Pancreas (tissue), 10 donors: ENCODE data around the gene HNRNPL. TPM values are rescaled to one million over a fixed set of nuclear protein-coding genes. Genes with fewer than 3 reads are reported as not detected.

ENCODE experiments used
- ATAC-seq, 4 donors: fragments of 200-7000 bp; cut with Tn5 transposase; one replicate each; pipeline versions ENCODE4 v1.8.0 to v1.9.1; 2020; ENCODE audit warnings: mild to moderate bottlenecking in 4 of 4, moderate library complexity in 4 of 4
- DNase-seq, 6 donors: peaks; one replicate each; pipeline ENCODE4 v3.0.0-alpha.2; 2020
- FAIRE-seq: peaks from 2 replicates; lab custom pipeline; 2012; peaks lifted over from hg19 to GRCh38; lab: Jason Lieb, UNC
- H3K27ac ChIP-seq, 4 donors: fragments of 200-600 bp; sonication (generic); 1 replicate in 3 of 4; 2 replicates in 1 of 4; pipeline versions ENCODE4 v1.5.0 to v1.8.0; 2020
- H3K27me3 ChIP-seq, 4 donors: fragments of 200-600 bp; one replicate each; pipeline ENCODE4 v1.8.0; 2021
- H3K36me3 ChIP-seq, 3 donors: fragments of 200-600 bp; sonication (generic) in 1 of 3; one replicate each; pipeline versions ENCODE4 v1.5.0 to v1.8.0; 2020 to 2021
- H3K4me1 ChIP-seq, 3 donors: fragments of 200-600 bp; one replicate each; pipeline ENCODE4 v1.8.0; 2021
- H3K4me3 ChIP-seq, 4 donors: fragments of 200-600 bp; sonication (generic) in 2 of 4; one replicate each; pipeline versions ENCODE4 v1.5.0 to v1.8.0; 2020 to 2021
- H3K9me3 ChIP-seq, 4 donors: fragments of 200-600 bp; one replicate each; pipeline ENCODE4 v1.8.0; 2021
- CTCF ChIP-seq, 4 donors: fragments of 200-600 bp; sonication (generic) in 3 of 4; IDR thresholded peaks; one replicate each; pipeline versions ENCODE4 v1.5.0 to v1.8.0; 2021; ENCODE audit warnings: antibody characterized with exemption in 4 of 4
- WGBS, 2 donors: extraction: QIAGEN DNeasy Blood & Tissue Kit; methylation state at CpG; one replicate each; pipeline ENCODE4 v1.1.7; 2013; 5-methylcytosine and 5-hydroxymethylcytosine counted together
- intact Hi-C, 3 donors: fragments of 100-400 bp; cut with DNase I; formaldehyde crosslinking; loops; one replicate each; pipeline versions ENCODE4 v1.11.1 to v1.14.2; 2022
- polyA plus RNA-seq, 2 donors: library from polyadenylated mRNA; stranded (reverse); fragments of 200-250 nt; gene quantifications; one replicate each; pipeline ENCODE4 v1.2.3, GENCODE V29; 2013
- total RNA-seq, 6 donors: library from RNA; stranded (reverse); fragmentation: NEBNext Ultra II Directional in 4 of 6; extraction: Animal tissue kit (Norgen Biotek cat#: 25700) in 4 of 6; gene quantifications; one replicate each; pipeline versions ENCODE4 v1.2.1 to v1.2.4, GENCODE V29; 2021 to 2023
- donor health status: healthy with polysubstance abuse.
- donor health status: DM: no; HTN: no; CAD: no; lungs with moderate emphysema.
- donor health status: DM: no; HTN: no; CAD: no.
- donor health status: control.
- donor health status: control.
- donor health status: Bipolar disorder and iron deficiency.
- donor health status: DM: yes; HTN: yes; CAD: no.
- donor health status: DM: no; HTN: no; CAD: no.
- donor health status: DM: no; HTN: no; CAD: no.
- donor health status: DM: yes; HTN: yes; CAD: no.

The HNRNPL gene
- total and polyA plus RNA-seq, 8 donors: 89.2 to 161 (median 127) TPM

- DNase-seq (peak in 1 of 6 donors; percentile 55), ATAC-seq (peak in 2 of 4 donors; percentile 8 to 14), FAIRE-seq (no peak)
- no peak overlapping the region for H3K4me3 ChIP-seq
- intact Hi-C loops: no loop called here
- peak overlapping the region in 1 of 4 donors; percentile 7 for H3K27ac ChIP-seq
- WGBS, 2 donors: 83 to 86% methylated on average over 19 of the region's 19 CpGs
- H3K4me1 ChIP-seq: peaks cover 24 to 43% (median 27%) of the 10 kb centered on the region in 3 donors
- H3K27me3 ChIP-seq: no peaks in the 10 kb centered on the region
- no peaks in the 10 kb centered on the region for H3K9me3 ChIP-seq
- H3K36me3 ChIP-seq: peaks cover 22 to 99% (median 79%) of the 10 kb centered on the region in 3 donors
- no peak for TF ChIP-seq CTCF (IDR thresholded peaks at IDR 0.05)
Measured at GRCh38 chr19:38841787-38842438, 7.9 kb downstream of the HNRNPL start.

- Histone ChIP-seq H3K4me3 (no peak overlapping the region), H3K27ac (peak overlapping the region in 3 of 4 donors; percentile 7 to 14 (median 12)), H3K36me3 (peaks cover 20 to 95% (median 75%) of the 10 kb centered on the region in 3 donors), H3K4me1 (peaks cover 22 to 42% (median 29%) of the 10 kb centered on the region in 3 donors), H3K9me3 (no peaks in the 10 kb centered on the region), H3K27me3 (no peaks in the 10 kb centered on the region)
- no peak for TF ChIP-seq CTCF (IDR thresholded peaks at IDR 0.05)
- 63 to 75% methylated on average over 12 of the region's 12 CpGs for WGBS, 2 donors
- ATAC-seq (no peak), DNase-seq (peak in 1 of 6 donors; percentile 11), FAIRE-seq (no peak)
- intact Hi-C loops: no loop called here
Measured at GRCh38 chr19:38841180-38841766, 8.5 kb downstream of the HNRNPL start.

GRCh38 chr19:38840583-38840968 is 9.2 kb downstream of the HNRNPL start:
- H3K9me3 ChIP-seq: no peaks in the 10 kb centered on the region
- no peak for FAIRE-seq
- ATAC-seq: peak; percentile 28 to 70 (median 54)
- peaks cover 13 to 94% (median 68%) of the 10 kb centered on the region in 3 donors for H3K36me3 ChIP-seq
- no peak overlapping the region for H3K4me3 ChIP-seq
- TF ChIP-seq CTCF (IDR thresholded peaks at IDR 0.05): no peak
- H3K4me1 ChIP-seq: peaks cover 22 to 42% (median 34%) of the 10 kb centered on the region in 3 donors
- intact Hi-C loops: no loop called here
- H3K27ac ChIP-seq: peak overlapping the region in 2 of 4 donors; percentile 12 to 14
- DNase-seq: peak in 2 of 6 donors; percentile 58 to 70
- no peaks in the 10 kb centered on the region for H3K27me3 ChIP-seq
- 30 to 40% methylated on average over 5 of the region's 5 CpGs for WGBS, 2 donors

- Histone ChIP-seq H3K27me3 (no peaks in the 10 kb centered on the region), H3K9me3 (no peaks in the 10 kb centered on the region), H3K4me3 (no peak overlapping the region), H3K4me1 (peaks cover 22 to 42% (median 38%) of the 10 kb centered on the region in 3 donors), H3K36me3 (peaks cover 10 to 88% (median 62%) of the 10 kb centered on the region in 3 donors), H3K27ac (peak overlapping the region in 2 of 4 donors; percentile 12 to 14)
- FAIRE-seq: no peak
- no peak for ATAC-seq
- intact Hi-C loops: no loop called here
- no peak for TF ChIP-seq CTCF (IDR thresholded peaks at IDR 0.05)
- DNase-seq: peak in 1 of 6 donors; percentile 73
- WGBS, 2 donors: 64 to 72% methylated on average over 28 of the region's 28 CpGs
Measured at GRCh38 chr19:38839816-38840582, 9.8 kb downstream of the HNRNPL start.
